Nephron progenitor cell (in vitro differentiated cells): ENCODE results near the gene TRPC3.
A peak's percentile ranks its signal among the peaks of the same experiment; 100 is the strongest.

Experiments
- DNase-seq: peaks from one replicate; pipeline ENCODE4 v3.0.0; 2021
- H3K27ac Mint-ChIP-seq: 2 replicates; pipeline ENCODE4 v1.8.0; 2021; ENCODE audit warnings: mild to moderate bottlenecking, moderate library complexity, mixed read lengths
- H3K27me3 Mint-ChIP-seq: 2 replicates; pipeline ENCODE4 v1.8.0; 2021; ENCODE audit warnings: mild to moderate bottlenecking, low read depth, mixed read lengths; ENCODE audit not compliant: poor library complexity
- H3K36me3 Mint-ChIP-seq: 2 replicates; pipeline ENCODE4 v1.8.0; 2021; ENCODE audit warnings: low read depth, mixed read lengths
- H3K4me1 Mint-ChIP-seq: 2 replicates; pipeline ENCODE4 v1.8.0; 2021; ENCODE audit warnings: mixed read lengths
- H3K4me3 Mint-ChIP-seq: 2 replicates; pipeline ENCODE4 v1.8.0; 2021; ENCODE audit warnings: mild to moderate bottlenecking, moderate library complexity, mixed read lengths
- H3K9me3 Mint-ChIP-seq: 2 replicates; pipeline ENCODE4 v1.8.0; 2021; ENCODE audit warnings: mild to moderate bottlenecking, moderate library complexity, mixed read lengths
- CTCF ChIP-seq: fragments of 200-600 bp; sonication (generic); IDR thresholded peaks from 2 replicates; pipeline ENCODE4 v1.5.0; 2021; ENCODE audit warnings: antibody characterized with exemption

The TRPC3 gene

GRCh38 chr4:121863799-121864198, 88.1 kb downstream of the TRPC3 start:
- DNase-seq: peak; percentile 17

GRCh38 chr4:121861426-121861825, 90.4 kb downstream of the TRPC3 start:
- Mint-ChIP-seq H3K4me3 (no peak overlapping the region), H3K9me3 (peaks cover 9% of the 10 kb centered on the region)

More at GRCh38 chr4:121863799-121864198, 88.1 kb downstream of the TRPC3 start:
- Mint-ChIP-seq H3K27ac (no peak overlapping the region), H3K4me3 (no peak overlapping the region), H3K9me3 (peaks cover 20% of the 10 kb centered on the region), H3K4me1 (peaks cover 10% of the 10 kb centered on the region), H3K27me3 (no peaks in the 10 kb centered on the region), H3K36me3 (peaks cover 35% of the 10 kb centered on the region)
- no peak for TF ChIP-seq CTCF

DNA sequence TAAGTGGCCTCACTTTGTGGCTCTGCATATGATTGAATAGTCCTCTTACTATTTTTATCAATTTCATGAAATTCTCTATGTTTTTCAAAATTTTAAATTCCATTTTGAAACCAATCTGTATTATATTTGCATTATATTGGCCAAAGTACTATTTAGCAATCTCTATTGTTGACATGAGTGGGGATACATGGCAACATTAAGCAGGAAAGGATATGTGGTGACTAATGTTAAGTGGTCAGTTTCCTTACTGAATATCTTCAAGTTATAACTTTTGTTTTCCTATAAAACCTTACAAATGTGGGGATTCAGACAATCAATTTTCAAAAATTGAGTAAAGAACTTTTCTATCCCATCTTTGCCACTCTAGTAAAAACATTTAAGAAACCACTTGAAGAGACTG, 91.7 kb downstream of the TRPC3 start:
- Mint-ChIP-seq H3K4me1 (peaks cover 6% of the 10 kb centered on the region), H3K9me3 (no peaks in the 10 kb centered on the region)
- no peak for TF ChIP-seq CTCF

More at GRCh38 chr4:121861426-121861825, 90.4 kb downstream of the TRPC3 start:
- Mint-ChIP-seq H3K4me1 (peaks cover 6% of the 10 kb centered on the region), H3K27ac (no peak overlapping the region), H3K27me3 (no peaks in the 10 kb centered on the region), H3K36me3 (peaks cover 23% of the 10 kb centered on the region)
- TF ChIP-seq CTCF: no peak
- DNase-seq: no peak

DNA sequence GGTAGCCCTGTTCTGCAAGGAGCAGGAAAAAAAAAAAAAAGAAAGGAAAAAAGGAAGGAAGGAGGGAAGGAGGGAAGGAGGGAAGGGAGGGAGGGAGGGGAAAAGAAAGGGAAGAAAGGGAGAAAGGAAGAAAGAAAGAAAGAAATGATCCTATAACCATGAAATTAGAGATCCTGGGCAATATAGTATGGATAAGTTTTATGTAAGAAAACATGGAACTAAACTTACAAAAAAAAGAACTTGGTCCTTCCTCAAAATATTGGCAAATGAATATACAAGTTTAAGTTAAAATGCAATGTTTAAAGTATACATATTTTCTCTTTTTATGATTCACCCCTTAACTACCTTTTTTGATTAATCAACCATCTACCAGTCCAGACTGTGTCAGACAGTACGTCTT, 100.5 kb downstream of the TRPC3 start:
- no peak for DNase-seq
- Mint-ChIP-seq H3K27me3 (no peaks in the 10 kb centered on the region), H3K4me3 (no peak overlapping the region), H3K9me3 (no peaks in the 10 kb centered on the region), H3K4me1 (peaks cover 4% of the 10 kb centered on the region), H3K27ac (no peak overlapping the region), H3K36me3 (peaks cover 15% of the 10 kb centered on the region)
- TF ChIP-seq CTCF: no peak

More for the DNA sequence above, 91.7 kb downstream of the TRPC3 start:
- H3K36me3 Mint-ChIP-seq: peaks cover 13% of the 10 kb centered on the region
- no peak overlapping the region for H3K27ac Mint-ChIP-seq
- no peaks in the 10 kb centered on the region for H3K27me3 Mint-ChIP-seq
- no peak for DNase-seq
- no peak overlapping the region for H3K4me3 Mint-ChIP-seq

GRCh38 chr4:121846662-121847061, 105.2 kb downstream of the TRPC3 start:
- DNase-seq: no peak
- H3K27me3 Mint-ChIP-seq: no peaks in the 10 kb centered on the region
- peak overlapping the region; percentile 52 for H3K27ac Mint-ChIP-seq
- no peak overlapping the region for H3K4me3 Mint-ChIP-seq
- H3K4me1 Mint-ChIP-seq: peaks cover 4% of the 10 kb centered on the region
- peaks cover 15% of the 10 kb centered on the region for H3K36me3 Mint-ChIP-seq
- no peak for TF ChIP-seq CTCF
- no peaks in the 10 kb centered on the region for H3K9me3 Mint-ChIP-seq

GRCh38 chr4:121842862-121843261, 109.0 kb downstream of the TRPC3 start:
- H3K27ac Mint-ChIP-seq: no peak overlapping the region
- H3K27me3 Mint-ChIP-seq: no peaks in the 10 kb centered on the region
- H3K9me3 Mint-ChIP-seq: no peaks in the 10 kb centered on the region
- TF ChIP-seq CTCF: no peak
- peaks cover 4% of the 10 kb centered on the region for H3K4me1 Mint-ChIP-seq
- no peak for DNase-seq
- peaks cover 42% of the 10 kb centered on the region for H3K36me3 Mint-ChIP-seq
- H3K4me3 Mint-ChIP-seq: no peak overlapping the region
